Muscle of arm (tissue), 12 donors: Measurements from ENCODE around the gene TUBA1C. TPM values are rescaled to one million over a fixed set of nuclear protein-coding genes. Genes with fewer than 3 reads are reported as not detected.
"Not testable (repeated sequence)": the region's sequence is repeated elsewhere in the genome, so short reads cannot be mapped to it uniquely, and the experiment has no call there.

Experiments
- DNase-seq: peaks from one replicate; pipeline ENCODE4 v3.0.0-alpha.2; 2013
- polyA plus RNA-seq, 12 donors: library from polyadenylated mRNA; unstranded; fragments of 120-200 nt; gene quantifications; one replicate each; pipeline ENCODE4 v1.2.1, GENCODE V29; 2013; ENCODE audit not compliant: insufficient read length in 12 of 12

The TUBA1C gene
- polyA plus RNA-seq, 12 donors: 41.3 to 160 (median 68.7) TPM; not detected in 1

GRCh38 chr12:49251357-49251756 is 13.5 kb upstream of the TUBA1C start:
- DNase-seq: no peak

GRCh38 chr12:49253033-49253623 is 11.8 kb upstream of the TUBA1C start:
- DNase-seq: no peak

DNA sequence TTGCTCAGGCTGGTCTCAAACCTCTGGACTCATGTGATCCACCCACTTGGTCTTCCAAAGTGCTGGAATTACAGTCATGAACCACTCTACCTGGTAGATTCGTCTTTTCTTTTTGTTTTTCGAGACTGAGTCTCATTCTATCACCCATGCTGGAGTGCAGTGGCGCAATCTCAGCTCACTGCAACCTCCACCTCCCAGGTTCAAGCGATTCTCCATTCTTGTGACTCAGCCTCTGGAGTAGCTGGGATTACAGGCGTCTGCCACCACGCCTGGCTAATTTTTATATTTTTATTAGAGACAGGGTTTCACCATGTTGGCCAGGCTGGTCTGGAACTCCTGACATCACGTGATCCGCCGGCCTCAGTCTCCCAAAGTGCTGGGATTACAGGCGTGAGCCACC is 9.4 kb upstream of the TUBA1C start:
- DNase-seq: not testable (repeated sequence)

- no peak for DNase-seq
Observed at GRCh38 chr12:49255857-49256637, 8.8 kb upstream of the TUBA1C start.

DNA sequence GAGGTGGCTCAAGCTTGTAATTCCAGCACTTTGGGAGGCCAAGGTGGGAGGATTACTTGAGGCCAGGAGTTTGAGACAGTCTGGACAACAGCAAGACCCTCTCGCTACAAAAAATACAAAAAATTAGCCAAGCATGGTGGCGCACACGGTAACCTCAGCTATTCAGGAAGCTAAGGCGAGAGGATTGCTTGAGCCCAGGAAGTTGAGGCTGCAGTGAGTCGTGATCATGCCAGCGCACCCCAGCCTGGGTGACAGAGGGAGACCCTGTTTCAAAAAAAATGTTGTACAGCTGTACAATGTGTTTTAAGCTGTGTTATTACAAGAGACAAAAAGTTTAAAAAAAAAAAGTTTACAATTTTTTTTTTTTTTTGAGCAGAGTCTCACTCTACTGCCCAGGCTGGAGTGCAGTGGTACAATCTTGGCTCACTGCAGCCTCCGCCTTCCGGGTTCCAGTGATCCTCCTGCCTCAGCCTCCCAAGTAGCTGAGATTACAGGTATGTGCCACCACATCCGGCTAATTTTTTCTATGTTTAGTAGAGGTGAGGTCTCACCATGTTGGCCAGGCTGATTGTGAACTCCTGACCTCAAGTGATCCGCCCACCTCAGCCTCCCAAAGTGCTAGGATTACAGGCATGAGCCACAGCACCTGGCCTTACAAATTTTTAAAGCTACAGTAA is 7.2 kb upstream of the TUBA1C start:
- DNase-seq: not testable (repeated sequence)

DNA sequence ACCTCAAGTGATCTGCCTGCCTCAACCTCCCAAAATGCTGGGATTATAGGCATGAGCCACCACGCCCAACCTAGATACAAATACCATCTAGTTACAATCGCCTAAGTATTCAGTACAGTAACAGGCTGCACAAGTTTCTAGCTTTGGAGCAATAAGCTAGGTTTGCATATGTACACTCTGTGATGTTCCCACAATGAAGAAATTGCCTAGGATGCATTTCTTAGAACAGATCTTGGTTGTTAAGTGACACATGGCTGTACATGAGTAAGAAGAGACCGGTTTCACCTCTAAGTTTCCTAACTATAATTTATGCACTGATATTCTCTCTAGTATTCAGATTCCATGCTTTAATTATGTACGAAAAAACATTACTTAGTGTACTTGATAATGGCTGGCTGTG is 5.4 kb upstream of the TUBA1C start:
- DNase-seq: no peak

- peak; percentile 56 for DNase-seq
Observed at GRCh38 chr12:49260166-49260565, 4.7 kb upstream of the TUBA1C start.

GRCh38 chr12:49260571-49261363 is 4.1 kb upstream of the TUBA1C start:
- DNase-seq: no peak

- DNase-seq: no peak
Observed at GRCh38 chr12:49261721-49262120, 3.2 kb upstream of the TUBA1C start.

- no peak for DNase-seq
Observed at GRCh38 chr12:49263400-49263763, 1.5 kb upstream of the TUBA1C start.

DNA sequence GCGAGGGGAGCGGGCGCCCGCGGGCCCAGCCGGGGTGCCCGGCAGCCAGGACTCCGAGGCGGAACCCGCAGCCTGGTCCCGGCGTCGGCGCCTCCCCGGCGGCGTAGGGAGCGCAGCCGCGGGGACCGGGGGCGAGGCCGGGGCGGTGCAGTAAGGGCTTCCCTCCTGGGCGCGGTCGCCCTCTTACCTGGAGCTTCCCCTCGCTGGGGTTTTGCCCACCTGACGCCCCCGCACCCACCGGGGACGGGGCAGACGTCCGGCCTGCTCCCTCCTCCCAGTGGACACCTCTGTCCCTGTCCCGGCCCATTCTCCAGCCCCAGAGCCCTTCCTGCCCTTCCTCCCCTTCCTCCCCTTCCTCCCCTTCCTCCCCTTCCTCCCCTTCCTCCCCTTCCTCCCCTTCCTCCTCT is 413 bp upstream of the TUBA1C start:
- no peak for DNase-seq

DNA sequence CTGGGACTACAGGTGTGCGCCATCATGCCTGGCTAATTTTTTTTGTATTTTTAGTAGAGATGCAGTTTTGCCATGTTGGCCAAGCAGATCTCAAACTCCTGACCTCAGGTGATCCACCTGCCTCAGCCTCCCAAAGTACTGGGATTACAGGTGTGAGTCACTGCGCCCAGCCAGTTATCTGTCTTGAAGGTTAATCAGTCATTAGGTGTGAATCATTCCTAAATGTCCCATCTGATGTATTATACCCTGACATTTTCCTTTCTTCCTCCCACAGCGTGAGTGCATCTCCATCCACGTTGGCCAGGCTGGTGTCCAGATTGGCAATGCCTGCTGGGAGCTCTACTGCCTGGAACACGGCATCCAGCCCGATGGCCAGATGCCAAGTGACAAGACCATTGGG is 4.3 kb downstream of the TUBA1C start:
- not testable (repeated sequence) for DNase-seq

DNA sequence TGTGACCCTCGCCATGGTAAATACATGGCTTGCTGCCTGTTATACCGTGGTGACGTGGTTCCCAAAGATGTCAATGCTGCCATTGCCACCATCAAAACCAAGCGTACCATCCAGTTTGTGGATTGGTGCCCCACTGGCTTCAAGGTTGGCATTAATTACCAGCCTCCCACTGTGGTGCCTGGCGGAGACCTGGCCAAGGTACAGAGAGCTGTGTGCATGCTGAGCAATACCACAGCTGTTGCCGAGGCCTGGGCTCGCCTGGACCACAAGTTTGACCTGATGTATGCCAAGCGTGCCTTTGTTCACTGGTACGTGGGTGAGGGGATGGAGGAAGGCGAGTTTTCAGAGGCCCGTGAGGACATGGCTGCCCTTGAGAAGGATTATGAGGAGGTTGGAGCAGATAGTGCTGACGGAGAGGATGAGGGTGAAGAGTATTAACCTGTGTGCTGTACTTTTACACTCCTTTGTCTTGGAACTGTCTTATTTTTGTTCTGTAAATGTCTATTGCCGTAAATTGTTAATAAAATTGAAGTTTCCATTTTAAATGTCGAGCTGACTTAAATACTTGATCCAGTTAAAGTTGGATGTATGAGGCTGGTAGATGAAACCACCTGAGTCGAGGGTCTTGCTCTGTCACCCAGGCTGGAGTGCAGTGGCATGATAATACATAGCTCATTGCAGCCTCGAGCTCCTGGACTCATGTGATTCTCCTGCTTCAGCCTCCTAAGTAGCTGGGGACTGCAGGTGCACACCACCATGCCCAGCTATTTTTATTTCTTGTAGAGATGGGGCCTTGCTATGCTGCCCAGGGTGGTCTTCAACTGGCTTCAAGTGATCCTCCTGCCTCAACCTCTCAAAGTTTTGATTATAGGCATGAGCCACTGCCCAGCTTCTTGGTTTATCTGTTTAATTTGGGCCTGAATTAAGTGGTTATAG is 8.2 kb downstream of the TUBA1C start:
- DNase-seq: no peak

DNA sequence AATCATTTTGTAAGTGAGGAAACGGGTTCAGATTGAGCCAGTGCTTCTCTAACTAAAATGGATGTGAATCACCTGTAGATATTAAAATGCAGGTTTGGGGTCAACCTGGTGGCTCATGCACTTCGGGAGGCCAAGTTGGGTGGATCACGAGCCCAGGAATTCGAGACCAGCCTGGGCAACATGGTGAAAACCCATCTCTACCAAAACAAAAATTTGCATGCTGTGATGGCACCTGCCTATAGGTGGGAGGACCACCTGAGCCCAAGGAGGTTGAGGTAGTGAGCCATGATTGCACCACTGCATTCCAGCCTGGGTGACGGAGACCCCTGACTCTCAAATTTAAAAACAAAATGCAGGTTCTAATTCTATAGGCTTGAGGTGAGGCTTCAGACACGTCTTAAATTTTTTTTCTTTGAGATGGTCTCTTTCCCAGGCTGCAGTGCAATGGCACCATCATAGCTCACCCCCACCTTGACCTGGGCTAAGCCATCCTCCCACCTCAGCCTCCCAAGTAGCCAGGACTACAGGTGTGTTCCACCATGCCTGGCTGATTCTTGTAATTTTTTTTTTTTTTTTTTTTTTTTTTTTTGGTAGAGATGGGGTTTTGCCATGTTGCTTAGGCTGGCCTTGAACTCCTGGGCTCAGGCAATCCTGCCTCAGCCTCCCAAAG is 9.0 kb downstream of the TUBA1C start:
- DNase-seq: no peak

DNA sequence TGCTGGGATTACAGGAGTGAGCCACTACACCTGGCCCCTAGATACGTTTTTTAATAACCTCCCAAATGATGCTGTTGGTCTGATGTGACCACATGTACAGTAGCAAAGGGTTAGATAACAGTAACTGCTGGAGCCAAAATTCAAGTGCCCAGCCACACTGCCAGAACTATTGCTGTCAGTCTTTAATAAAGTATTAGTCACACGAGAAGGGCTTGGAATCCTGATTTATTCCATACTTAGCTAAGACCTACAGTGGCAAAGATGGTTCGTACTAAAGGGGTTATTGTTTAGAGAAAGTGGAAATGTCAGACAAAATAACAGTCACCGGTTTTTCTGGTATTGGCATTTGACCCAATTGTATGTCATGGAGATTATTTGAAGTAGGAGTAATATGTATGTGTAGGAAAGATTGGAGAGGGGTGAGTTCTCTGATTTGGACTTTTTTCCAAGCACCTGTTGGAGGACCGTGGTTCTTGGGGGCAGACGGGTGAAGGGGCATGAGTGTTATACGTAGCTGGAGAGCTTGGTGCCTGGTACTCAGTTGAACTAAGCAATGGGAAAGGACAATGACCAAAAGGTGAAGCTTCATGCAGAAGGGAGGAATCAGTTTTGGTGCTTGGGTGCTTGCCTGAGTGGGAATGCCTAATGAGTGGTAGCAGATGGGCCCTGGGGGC is 9.7 kb downstream of the TUBA1C start:
- DNase-seq: no peak

GRCh38 chr12:49276304-49277290 is 11.7 kb downstream of the TUBA1C start:
- DNase-seq: no peak

DNA sequence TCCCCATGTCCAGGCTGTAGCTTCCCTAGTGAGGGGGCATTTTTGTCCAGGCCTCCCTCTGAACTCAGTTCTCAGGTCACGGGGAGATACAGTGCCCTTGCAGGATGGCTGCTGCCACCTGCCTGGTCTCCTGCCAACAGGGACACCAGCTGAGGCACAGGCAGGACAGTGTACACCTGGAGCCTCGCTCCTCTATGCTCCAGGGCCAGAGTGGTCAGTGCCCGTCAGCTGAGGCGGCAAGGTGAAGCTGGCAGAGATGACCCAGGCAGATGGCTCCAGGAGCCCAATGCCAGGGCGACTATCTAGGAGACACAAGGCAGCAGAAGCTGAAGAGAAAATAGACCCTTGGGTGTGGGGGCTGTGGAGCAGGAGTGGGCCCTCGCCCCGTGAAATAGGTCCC is 12.6 kb downstream of the TUBA1C start:
- DNase-seq: no peak

DNA sequence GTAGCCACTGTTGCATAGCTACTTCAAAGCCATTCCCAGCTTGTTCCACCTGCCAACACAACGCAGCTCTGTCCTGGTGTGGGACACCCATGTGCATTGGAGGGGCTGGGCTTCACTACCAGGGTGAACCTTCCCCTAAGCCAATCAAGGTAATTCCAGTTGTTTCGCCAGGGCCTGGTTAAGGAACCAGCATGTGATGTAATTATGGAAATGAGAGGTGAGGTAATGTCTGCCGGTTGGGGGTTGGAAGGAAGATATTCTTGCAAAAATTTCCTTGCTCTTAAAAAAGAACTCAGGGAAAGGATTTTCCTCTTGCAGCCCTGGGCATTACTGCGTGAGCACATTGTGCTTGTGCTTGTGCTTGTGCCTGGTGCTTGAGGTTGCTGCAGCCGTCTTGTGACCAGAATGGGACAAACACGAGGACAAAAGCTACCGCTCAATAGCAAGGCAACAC is 14.9 kb downstream of the TUBA1C start:
- no peak for DNase-seq

DNA sequence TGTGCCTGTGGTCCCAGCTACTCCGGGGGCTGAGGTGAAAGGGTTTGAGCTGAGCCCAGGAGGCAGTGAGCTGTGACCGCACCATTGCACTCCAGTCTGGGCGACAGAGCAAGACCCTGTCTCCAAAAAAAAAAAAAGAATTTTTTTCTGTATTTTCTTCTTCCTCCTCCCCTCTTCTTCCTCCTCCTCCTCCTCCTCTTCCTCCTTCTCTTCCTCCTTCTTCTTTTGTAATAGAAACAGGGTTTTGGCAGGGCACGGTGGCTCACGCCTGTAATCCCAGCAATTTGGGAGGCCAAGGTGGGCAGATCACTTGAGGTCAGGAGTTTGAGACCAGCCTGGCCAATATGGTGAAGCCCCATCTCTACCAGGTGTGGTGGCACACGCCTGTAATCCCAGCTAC is 15.7 kb downstream of the TUBA1C start:
- DNase-seq: not testable (repeated sequence)
